HG02852 (cell line): ENCODE results near the gene SEMA4C.

ENCODE experiments used
- ATAC-seq: cut with Tn5 transposase; IDR thresholded peaks from one replicate; pipeline ENCODE4 v1.9.1; 2021; ENCODE audit warnings: mild to moderate bottlenecking, moderate library complexity; ENCODE audit not compliant: unreplicated experiment

The SEMA4C gene, protein sequence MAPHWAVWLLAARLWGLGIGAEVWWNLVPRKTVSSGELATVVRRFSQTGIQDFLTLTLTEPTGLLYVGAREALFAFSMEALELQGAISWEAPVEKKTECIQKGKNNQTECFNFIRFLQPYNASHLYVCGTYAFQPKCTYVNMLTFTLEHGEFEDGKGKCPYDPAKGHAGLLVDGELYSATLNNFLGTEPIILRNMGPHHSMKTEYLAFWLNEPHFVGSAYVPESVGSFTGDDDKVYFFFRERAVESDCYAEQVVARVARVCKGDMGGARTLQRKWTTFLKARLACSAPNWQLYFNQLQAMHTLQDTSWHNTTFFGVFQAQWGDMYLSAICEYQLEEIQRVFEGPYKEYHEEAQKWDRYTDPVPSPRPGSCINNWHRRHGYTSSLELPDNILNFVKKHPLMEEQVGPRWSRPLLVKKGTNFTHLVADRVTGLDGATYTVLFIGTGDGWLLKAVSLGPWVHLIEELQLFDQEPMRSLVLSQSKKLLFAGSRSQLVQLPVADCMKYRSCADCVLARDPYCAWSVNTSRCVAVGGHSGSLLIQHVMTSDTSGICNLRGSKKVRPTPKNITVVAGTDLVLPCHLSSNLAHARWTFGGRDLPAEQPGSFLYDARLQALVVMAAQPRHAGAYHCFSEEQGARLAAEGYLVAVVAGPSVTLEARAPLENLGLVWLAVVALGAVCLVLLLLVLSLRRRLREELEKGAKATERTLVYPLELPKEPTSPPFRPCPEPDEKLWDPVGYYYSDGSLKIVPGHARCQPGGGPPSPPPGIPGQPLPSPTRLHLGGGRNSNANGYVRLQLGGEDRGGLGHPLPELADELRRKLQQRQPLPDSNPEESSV

DNA sequence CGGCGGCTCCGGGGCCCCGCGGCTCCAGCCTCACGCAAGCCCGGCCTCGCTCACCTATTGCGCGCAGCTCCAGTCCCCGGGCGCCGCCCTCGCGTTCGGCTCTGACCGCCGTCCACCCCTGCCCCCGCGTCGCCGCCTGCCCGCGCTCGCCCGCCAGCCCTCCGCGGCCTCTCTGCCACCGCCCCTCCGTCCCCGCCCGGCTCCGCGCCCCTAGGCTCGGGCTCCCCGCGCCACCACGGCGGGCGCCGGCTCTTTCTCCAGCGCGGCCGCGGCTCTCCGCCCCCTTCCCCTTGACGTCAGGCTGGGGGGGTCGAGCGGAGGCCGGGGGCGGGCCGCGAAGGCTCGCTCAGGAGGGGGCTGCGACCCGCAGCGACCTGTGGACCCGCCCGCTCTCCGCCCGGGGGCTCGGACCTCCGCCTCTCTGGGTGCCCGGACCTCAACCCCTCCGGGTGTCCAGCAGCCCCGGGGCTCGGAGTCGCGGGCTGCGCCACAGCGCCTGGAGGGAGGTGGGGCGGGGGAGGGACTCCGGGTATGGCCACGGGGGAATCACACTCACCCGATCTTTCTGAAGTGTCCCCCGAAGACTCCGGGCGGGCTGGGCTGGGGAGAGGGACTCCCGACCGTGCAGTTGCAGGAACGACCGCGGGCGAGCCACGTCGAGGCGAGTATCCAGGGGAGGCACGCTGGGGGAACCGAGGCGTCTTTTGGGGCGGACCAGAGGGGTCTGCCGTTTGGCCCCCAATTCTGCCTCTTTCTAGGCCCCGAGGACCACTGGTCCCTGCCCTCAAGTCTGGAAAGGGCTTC, at the start of gene SEMA4C:
Gene SEMA4C (minus strand): TSS at position 259 of the 804 bp plus-strand sequence. CDS start 2,194 bp downstream, outside the sequence.
- no peak for ATAC-seq

DNA sequence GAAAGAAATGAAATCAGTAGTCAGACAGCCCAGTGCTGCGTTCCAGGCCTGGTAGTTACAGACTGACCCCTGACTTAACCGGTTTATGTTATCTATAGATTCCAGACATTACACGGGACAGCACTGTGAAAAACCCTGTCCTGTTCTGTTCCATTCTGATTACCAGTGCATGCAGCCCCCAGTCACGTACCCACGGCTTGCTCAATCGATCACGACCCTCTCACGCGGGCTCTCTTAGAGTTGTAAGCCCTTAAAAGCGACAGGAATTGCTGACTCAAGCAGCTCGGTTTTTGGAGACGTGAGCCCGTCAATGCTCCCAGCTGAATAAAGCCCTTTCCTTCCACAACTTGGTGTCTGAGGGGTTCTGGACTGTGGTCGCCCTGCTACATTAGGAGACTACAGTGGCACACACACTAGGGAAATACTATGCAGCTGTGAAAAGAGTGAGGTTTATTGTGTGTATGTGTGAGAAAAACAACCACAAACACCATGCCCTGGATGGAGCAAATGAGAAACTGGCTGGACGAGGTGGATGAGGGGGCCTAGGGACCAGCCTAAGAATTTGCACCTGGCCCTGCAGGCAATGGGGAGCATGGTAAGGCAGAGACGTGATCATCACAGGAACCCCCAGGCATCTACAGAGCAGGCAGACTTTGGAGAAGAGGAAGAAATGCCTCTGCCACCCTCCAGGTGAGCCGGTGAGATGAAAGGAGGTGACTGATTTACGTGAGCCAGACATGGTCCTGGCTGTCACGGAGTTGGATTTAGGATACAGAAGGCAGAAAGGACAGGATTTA, 49.1 kb upstream of the SEMA4C start:
- no peak for ATAC-seq

DNA sequence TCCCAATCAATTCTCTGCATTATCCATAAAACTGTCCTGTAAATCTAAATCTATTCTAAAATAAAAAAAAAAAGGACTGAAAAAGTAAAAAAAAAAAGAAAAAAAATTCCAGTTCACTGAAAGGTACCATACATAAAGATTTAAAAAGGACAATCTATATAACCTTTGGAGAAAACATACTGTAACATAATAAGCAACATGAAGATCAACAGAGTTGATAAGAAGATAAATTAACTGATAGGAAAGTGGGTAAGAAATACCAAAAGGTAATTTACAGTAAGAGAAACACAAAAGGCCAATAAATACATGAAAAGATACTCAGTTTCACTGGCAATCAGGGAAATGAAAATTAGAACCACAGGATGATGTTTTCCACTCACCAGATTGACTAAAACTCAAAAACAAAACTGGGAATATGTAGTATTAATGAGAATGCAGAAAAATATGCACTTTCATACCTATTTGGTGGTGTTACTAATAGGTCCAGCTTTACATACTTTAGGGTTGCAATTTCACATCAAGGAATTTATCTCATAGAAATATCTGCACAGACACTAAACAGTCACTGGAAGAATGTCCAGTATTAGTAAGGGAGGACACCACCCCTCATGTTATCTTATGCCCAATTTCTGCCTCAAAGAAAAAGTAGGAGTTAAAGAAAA, 48.3 kb upstream of the SEMA4C start:
- no peak for ATAC-seq

DNA sequence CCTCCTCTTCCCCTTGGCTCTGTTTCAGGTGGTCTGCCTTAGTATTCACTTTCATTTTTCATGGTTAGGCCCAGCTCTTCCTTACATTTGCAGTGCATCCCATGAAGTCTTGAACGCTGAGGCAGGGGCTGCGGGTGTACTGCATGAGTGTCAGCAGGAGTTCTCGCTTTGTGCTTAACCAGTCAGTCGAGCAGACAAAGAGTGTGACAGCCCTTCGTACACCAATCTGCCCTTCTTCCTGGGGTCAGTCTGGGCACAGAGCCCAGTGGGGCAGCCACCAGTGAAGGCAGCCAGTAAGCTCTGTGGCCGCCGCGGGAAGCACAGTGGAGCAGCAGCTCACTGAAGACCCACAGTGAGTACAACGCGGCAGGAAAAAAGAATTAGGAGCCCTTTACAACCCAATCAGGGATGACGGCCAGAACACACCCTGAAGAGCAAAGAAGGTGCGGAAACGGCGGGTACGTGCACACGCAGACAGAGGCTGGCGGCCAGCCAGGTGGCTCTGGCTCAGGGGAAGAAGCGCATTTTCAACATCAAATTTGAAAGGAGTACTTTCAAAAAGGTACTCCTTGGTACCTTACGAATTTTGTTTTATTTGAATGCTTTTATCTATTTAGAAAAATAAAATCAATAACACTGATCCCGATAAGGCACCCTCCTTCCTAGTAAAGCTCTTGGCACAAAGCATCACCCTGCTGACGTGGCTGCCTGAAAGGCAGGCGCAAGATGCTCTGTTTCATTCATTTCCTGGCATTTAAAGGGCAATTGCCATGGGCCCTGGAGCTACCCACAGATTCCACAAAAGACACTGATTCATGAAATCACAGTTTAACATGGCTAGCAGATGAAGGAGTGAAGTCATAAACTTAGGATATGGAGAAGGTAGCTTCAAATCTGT, 47.0 kb upstream of the SEMA4C start:
- ATAC-seq: no peak

DNA sequence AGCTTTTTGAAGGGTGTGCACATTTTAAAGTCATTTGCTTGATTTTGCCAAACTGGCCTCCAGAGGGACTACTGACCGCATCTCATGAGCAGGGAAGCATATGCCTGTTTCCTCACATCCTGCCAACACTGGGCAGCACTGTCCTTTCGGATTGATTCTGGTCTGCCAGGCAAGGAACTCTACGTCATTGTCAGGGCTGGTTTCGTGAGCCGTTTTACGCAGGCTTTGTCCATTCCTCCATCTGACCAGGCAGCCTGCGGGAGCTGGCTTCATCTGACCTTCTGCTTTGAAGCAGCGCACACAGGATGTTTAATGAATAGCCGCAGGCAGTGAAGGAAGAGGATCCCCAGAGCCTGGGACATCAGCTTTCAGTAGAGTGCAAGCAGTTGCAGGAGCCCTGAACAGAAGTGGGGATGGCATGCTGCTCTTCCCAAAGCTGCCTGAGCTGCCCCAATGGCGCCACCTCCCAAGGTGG, 46.3 kb upstream of the SEMA4C start:
- ATAC-seq: no peak

DNA sequence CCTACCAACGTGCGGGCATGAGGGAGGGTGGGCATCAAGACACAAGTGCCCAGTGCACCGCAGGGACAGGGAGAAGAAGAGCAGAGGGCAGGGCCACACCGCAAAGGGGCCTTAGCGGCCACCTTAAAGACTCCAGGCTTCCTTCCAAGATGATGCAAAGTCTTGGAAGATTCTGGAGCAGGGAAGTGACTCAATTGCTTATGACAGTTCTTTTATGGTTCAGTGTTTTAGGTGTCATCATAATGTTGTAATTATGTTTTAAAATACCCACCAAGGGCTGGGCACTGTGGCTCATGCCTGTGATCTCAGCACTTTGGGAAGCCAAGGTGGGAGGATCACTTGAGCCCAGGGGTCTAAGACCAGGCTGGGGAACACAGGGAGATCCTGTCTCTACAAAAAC, 44.5 kb upstream of the SEMA4C start:
- ATAC-seq: no peak

DNA sequence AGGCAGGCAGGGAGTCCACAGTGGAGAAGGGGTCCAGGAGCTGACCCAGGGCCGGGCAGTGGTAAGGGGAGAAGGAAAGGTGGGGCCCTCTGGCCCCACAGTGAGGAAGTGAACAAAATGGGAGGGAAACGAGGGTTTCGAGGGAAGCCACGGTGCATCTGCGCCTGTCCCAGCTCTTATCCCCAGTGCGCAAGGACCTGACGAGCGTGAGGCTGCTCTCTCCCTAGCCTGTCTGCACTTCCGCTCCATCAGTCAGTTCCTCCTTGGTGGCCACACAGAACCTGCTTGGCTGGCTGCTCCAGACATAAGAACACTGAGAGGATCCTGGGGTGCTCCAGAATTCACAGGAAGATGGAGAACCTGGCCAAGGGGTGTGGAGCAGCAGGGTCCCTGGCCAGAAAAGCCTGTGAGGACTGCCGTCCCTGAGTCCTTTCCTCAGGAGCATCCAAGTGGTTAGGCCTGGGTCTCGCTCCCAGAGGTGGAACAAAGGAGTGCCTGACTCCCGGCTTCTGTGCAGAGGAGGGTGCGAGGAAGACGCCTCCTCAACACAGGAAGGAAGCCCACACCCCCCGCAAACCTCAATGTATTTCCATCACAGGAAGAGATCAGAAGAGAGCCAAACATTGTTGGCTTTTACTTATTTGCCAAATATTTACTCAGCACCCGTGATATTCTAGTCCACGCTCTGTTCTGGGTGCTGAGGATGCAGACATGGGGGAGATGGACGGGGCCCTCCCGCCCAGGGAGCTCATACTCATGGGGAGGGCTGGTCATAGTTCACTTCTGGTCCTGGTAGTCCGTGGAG, 43.7 kb upstream of the SEMA4C start:
- ATAC-seq: no peak

DNA sequence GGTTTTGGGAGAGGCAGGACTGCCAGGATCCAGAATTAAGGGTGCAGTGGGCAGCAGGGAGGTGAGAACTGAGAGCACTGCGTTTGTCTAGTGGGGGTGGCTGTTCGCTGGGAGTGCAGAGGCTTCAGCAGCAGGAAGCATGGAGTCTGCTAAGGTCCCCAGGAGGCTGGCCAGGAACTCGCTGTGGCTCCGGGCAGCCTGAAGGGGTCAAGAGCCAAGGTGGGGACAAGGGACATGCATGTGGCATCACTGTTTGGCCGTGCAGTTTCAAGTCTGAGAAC, 43.2 kb upstream of the SEMA4C start:
- ATAC-seq: no peak

DNA sequence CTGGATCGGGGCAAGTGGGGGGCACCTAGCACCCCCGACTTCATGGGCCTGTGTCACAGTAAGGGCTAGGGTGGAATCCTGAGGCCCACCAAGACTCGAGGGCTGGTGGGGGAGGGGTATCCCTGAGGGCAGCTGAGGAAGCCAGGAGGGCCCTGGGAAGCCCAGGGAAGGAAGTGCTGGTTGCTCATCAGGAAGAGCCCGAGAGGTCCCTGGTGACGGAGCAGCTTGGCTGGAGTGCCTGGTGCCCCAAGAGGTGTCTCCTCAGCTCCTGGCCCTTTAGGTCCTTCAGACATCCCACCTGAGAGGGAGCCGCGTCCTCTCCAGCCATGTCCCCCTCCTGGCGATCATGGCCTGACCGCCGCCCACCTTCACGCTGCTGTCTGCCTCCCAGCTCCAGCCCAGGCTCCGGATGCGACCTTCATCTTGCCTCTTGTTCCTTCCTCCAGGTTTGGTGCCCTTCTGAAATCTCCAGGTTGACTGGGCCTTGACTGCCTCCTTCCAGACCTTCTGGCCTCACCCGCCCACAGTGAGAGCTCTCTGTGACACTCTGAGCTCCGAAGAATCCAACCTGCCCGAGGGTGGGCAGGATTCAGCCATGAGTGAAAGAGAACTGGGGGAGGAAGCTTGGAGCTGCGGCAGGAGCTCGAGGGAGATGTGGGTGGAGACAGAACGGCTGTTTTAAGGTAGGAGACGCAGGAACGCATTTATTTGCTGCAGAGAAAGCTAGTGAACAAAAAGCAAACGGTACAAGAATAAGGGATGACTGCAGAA, 42.7 kb upstream of the SEMA4C start:
- ATAC-seq: no peak

DNA sequence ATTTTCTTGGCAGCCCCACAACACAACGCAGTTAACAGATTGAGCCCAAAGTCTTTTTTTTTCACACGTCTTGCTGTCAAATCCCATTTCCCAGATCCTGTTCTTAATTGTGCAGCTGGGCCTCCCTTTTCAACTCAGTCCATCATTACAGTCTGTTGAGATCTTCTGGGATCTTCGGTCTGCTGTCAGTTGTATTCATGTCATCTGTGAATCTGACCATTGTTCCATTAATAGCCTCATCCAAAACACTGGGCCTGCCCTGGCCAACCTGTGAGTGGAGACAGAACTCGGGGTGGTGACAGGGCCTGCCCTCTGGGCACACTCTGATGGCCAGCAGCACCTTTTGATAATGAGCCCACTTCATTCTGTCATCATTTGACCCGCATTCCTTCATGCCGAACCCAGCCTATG, 39.7 kb upstream of the SEMA4C start:
- no peak for ATAC-seq

DNA sequence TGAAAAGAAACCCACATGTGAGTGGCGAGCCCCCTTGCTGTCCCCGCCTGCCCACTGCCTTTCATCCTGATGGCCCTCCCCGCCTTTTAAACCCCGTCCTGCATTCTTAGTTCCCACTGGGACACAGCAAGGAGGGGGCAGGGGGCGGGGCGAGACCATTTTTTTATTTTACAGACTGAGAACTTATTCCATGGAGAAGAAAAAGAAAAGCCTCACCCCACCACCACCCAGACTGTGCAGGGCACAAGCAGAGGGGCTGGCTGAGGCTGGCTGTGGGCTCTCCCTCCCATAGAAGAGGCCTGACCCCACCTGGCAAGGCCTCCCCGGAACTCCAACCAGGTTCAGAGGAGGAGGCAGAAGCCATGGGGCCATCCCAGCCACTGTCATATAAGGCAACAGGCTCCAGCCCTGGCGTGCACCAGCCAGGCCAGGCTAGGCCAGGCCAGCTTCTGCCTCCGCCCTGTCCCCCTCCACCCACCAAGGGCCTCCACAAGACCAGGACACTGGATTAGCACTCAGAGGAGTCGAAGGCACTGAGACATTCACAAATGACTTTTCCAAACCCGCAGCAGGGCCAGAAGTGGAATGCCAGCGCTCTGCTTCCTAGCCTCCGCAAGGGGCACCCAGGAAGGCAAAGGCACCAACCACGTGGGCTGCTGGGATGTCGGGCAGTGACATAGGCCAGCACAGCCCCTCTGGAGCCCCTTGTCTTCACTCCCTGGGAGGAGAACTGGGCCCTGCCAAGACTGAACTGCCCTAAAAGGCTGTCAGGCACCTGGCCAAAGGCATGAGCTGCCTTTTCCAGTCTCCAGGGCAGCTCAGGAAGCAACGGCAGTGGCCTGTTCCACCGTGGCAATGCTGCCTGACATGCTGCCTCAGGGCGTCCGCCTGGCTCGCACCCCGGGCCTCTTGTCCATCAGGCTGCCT, 37.5 kb upstream of the SEMA4C start:
- no peak for ATAC-seq

DNA sequence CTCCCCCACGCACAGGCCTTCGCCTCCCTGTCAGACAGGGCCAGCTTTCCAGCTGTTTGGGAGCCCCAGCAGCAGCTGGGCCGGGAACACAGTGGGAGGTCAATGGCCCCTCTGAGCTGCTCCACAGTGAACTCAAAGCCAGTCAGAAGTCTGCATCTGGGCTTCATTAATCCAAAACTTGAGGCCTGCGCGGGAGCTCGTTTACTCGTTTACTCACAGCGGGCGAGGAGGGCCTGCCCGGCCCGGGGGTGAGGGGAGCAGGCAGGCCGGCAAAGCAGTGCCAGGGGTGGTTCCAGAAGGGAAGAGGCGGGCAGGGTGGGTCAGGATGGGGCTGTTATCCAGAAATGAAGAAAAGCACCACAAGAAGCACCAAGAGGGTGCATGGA, 36.8 kb upstream of the SEMA4C start:
- ATAC-seq: no peak

DNA sequence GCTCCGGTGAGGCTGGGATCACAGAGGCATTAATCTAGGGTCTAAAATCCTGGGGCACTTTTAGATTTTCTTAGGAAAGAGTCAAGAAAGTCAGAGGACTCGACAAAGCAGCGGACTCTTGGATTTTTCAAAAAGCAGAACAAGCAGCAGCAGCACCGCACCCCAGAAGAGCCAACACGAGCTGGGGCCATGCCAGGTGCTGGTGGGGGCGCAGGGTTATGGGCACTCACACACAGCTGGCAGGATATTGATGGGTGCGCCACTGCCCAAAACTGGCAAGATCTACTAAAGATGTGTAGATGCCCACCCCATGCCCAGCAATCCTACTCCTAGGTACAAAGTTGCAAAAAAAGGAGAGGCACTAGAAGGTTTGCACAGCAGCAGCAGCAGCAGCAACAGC, 33.9 kb upstream of the SEMA4C start:
- ATAC-seq: no peak

DNA sequence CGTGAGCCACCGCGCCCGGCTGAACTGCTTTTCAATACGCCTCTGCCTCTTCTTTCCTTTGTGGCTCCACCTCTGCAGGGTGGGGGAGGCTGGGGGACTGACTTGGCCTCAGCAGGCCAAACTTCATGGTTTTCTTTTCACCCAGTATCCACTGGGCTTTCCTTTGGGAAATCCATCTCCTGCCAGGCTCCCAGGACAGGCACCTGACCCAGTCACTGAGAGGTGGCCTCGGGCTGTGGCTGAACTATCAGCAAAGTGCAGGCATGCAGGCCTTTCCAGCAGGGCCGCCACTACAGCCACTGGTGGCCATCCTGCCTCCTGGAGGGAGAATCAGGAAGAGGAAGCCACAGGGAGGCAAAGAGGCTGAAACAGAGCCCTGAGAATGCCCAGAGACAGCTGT, 33.4 kb upstream of the SEMA4C start:
- ATAC-seq: no peak

DNA sequence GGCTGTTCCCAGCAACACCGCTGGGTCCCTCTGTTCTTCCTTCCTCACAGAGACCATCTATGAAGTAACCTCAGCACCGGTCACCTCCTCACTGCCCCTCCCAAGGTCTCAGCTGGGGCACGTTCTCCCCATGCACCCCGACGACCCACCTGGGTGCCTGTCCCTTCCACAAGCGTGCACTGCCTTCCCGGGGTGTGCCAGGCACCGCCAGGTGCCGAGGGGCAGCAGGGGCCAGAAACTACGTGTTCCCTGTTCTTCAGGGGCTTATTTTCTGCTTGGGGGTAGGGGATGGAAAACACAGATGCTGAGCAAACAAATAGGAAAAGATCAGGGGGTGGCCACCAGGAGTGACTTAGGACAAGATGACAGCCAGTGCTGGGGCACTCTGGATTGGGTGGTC, 30.4 kb upstream of the SEMA4C start:
- ATAC-seq: no peak

DNA sequence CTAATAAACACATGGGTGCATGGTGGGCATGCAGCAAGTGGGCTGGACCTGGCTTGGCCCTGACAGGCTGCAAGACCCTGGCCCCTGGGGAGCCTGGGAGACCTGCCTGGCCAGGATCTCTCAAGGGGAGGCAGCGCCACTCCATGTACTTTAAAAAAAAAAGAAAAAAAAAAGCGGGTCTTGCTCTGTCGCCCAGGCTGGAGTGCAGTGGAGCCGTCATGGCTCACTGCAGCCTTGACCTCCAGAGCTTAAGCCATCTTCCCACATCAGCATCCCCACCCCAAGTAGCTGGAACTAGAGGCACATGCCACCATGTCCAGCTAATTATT, 29.5 kb upstream of the SEMA4C start:
- no peak for ATAC-seq
